ENCODE data around the gene TBC1D22A. TPM values are rescaled to one million over a fixed set of nuclear protein-coding genes. Genes with fewer than 3 reads are reported as not detected.

TBC1D22A gene
- total RNA-seq, 1 donor from 2014 or later: 14.3 TPM

- Mint-ChIP-seq H3K4me3 (no peak overlapping the region), H3K27ac (ENCODE audit: unreplicated experiment) (no peak overlapping the region), H3K27me3 (ENCODE audit: low read depth) (no peaks in the 10 kb centered on the region), H3K4me1 (peaks cover 3% of the 10 kb centered on the region), H3K9me3 (no peaks in the 10 kb centered on the region), H3K36me3 (ENCODE audit: low read depth) (no peaks in the 10 kb centered on the region)
- DNase-seq (ENCODE audit: low read depth, low spot score): no peak
- TF ChIP-seq CTCF (conservative IDR thresholded peaks at IDR 0.05): no peak
Observed at GRCh38 chr22:47146941-47147340, 384.5 kb downstream of the TBC1D22A start.

DNA sequence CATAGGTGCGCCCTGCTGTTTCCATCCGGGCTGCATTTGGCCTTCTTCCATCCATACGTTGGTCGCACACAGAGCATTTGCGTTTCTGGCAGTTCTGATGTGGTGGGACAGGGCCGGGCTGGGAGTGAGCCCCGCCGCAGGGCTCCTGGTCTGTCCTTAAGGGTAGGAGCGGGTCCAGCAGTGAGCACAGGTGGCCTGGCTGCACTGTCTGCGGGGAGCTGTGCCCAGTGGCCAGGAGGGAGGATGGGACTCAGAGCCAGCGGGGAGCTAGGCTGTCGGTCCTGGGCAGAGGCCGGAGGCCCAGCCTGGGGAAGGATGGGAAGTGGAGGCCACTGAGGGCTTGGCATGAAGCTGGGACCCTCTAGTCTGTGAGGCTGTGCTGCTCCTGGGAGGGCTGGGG is 385.1 kb downstream of the TBC1D22A start:
- no peak for DNase-seq (ENCODE audit: low read depth, low spot score)
- peaks cover 3% of the 10 kb centered on the region for H3K4me1 Mint-ChIP-seq
- H3K36me3 Mint-ChIP-seq (ENCODE audit: low read depth): no peaks in the 10 kb centered on the region
- H3K9me3 Mint-ChIP-seq: no peaks in the 10 kb centered on the region
- TF ChIP-seq CTCF (conservative IDR thresholded peaks at IDR 0.05): no peak
- H3K27me3 Mint-ChIP-seq (ENCODE audit: low read depth): no peaks in the 10 kb centered on the region
- no peak overlapping the region for H3K27ac Mint-ChIP-seq (ENCODE audit: unreplicated experiment)
- no peak overlapping the region for H3K4me3 Mint-ChIP-seq

- H3K27ac Mint-ChIP-seq (ENCODE audit: unreplicated experiment): peak overlapping the region; percentile 29
Observed at GRCh38 chr22:47148510-47148909, 386.1 kb downstream of the TBC1D22A start.

DNA sequence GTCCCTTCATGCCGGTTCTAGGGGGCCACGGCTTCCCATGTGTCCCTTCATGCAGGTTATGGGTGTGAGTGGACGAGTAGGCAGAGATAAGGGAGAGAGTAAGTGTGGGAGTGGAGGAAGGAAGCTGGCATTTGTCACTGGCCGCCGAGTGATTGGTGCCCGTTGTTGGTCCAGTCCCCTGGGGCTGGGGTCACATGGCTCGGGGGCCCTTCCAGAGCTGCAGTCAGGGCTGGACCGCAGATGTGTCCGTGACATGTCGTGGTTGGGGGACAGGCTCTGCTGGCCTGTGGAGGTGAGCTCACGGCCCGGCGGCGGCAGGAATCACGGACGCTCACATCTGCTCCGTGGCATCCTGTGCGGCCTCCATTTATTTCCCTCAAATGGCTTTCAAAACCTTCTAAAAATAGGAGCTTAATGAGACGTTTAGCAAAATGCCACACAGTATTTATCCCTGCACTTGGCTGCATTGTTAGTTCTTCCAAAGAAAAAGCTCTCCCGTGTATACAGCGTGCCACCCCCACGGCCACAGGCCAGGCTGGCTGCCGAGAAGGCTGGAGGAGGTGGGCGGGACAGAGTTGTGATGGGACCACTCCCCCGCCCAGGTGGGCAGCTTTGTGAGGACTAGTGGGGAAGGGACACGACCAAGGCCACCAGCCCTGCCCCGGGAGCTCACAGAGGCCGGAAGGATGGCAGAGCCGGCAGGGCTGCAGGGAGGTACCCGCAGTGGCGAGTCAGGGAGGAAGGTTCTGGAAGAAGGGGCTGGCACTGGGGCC is 386.7 kb downstream of the TBC1D22A start:
- Mint-ChIP-seq H3K4me3 (no peak overlapping the region), H3K4me1 (peaks cover 3% of the 10 kb centered on the region), H3K27ac (ENCODE audit: unreplicated experiment) (peak overlapping the region; percentile 29), H3K9me3 (no peaks in the 10 kb centered on the region), H3K27me3 (ENCODE audit: low read depth) (no peaks in the 10 kb centered on the region), H3K36me3 (ENCODE audit: low read depth) (no peaks in the 10 kb centered on the region)
- no peak for TF ChIP-seq CTCF (conservative IDR thresholded peaks at IDR 0.05)
- DNase-seq (ENCODE audit: low read depth, low spot score): no peak

More at GRCh38 chr22:47148510-47148909, 386.1 kb downstream of the TBC1D22A start:
- no peak for TF ChIP-seq CTCF (conservative IDR thresholded peaks at IDR 0.05)
- Mint-ChIP-seq H3K9me3 (no peaks in the 10 kb centered on the region), H3K36me3 (ENCODE audit: low read depth) (no peaks in the 10 kb centered on the region), H3K4me1 (peaks cover 3% of the 10 kb centered on the region), H3K27me3 (ENCODE audit: low read depth) (no peaks in the 10 kb centered on the region), H3K4me3 (no peak overlapping the region)
- DNase-seq (ENCODE audit: low read depth, low spot score): no peak

DNA sequence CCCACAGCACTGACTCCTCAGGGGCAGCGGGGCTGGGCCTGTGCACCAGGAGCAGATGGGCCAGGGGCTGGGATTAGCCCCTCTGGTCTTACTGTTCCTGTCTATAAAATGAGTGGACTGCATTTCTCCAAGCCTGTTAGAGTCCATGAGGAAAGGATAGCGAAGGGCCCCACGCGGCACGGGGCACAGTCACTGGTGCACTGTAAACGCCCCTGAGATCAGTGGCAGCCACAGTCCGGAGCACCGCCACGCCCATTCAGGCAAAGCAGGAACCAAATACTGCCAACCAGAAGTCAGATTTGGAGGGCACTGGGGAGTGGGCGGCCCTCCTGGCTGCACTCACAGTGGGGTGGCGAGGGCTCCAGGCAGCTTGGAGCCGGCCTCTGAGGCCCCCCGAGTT is 387.5 kb downstream of the TBC1D22A start:
- no peak for TF ChIP-seq CTCF (conservative IDR thresholded peaks at IDR 0.05)
- no peak for DNase-seq (ENCODE audit: low read depth, low spot score)
- H3K27ac Mint-ChIP-seq (ENCODE audit: unreplicated experiment): no peak overlapping the region
- no peaks in the 10 kb centered on the region for H3K9me3 Mint-ChIP-seq
- H3K27me3 Mint-ChIP-seq (ENCODE audit: low read depth): no peaks in the 10 kb centered on the region
- peaks cover 3% of the 10 kb centered on the region for H3K4me1 Mint-ChIP-seq
- no peak overlapping the region for H3K4me3 Mint-ChIP-seq
- no peaks in the 10 kb centered on the region for H3K36me3 Mint-ChIP-seq (ENCODE audit: low read depth)

Data from neural crest cell (in vitro differentiated cells).